OCI-LY3 (cell line): ENCODE results near the gene ZKSCAN3.

Source experiments
- H2AFZ ChIP-seq: fragments of 200-600, 300-600 bp; shearing (Covaris generic); 2 replicates; pipeline ENCODE4 v1.6.0; 2014; ENCODE audit warnings: antibody characterized with exemption, low read depth, low read length
- H3K27ac ChIP-seq: fragments of 200-600, 300-600 bp; sonication (generic); 2 replicates; pipeline ENCODE4 v1.5.1; 2014; ENCODE audit warnings: mild to moderate bottlenecking, low read length, moderate library complexity, mixed read lengths
- H3K27me3 ChIP-seq: fragments of 200-600, 300-600 bp; sonication (generic); 2 replicates; pipeline ENCODE4 v1.6.1; 2014; ENCODE audit warnings: low read depth, low read length, mixed read lengths
- H3K36me3 ChIP-seq: fragments of 200-600, 300-600 bp; sonication (generic); replicated peaks from 2 replicates; pipeline ENCODE3; 2014; ENCODE audit warnings: low read depth, low read length, mixed read lengths
- H3K4me1 ChIP-seq: fragments of 300-600, 200-600 bp; sonication (generic); 2 replicates; pipeline ENCODE4 v1.6.1; 2014; ENCODE audit warnings: low read length, mixed read lengths
- H3K4me2 ChIP-seq: fragments of 200-600, 300-600 bp; sonication (generic); 2 replicates; pipeline ENCODE4 v1.6.1; 2014; ENCODE audit warnings: low read length, mixed read lengths
- H3K4me3 ChIP-seq: fragments of 300-600, 200-600 bp; sonication (generic); 2 replicates; pipeline ENCODE4 v1.5.1; 2014; ENCODE audit warnings: antibody characterized with exemption, mild to moderate bottlenecking, low read length, moderate library complexity
- H3K79me2 ChIP-seq: fragments of 300-600, 200-600 bp; shearing (Covaris generic); 2 replicates; pipeline ENCODE4 v1.6.1; 2014; ENCODE audit warnings: mild to moderate bottlenecking, low read length, mixed read lengths
- H3K9ac ChIP-seq: fragments of 300-600, 200-600 bp; shearing (Covaris generic); 2 replicates; pipeline ENCODE4 v1.6.0; 2014; ENCODE audit warnings: mild to moderate bottlenecking, low read length, moderate library complexity
- H3K9me3 ChIP-seq: fragments of 200-600, 300-600 bp; shearing (Covaris generic); 2 replicates; pipeline ENCODE4 v1.6.1; 2014; ENCODE audit warnings: low read length, mixed read lengths; ENCODE audit not compliant: insufficient read depth
- H4K20me1 ChIP-seq: fragments of 200-600, 300-600 bp; sonication (generic); 2 replicates; pipeline ENCODE4 v1.6.1; 2016; ENCODE audit warnings: low read length, mixed read lengths; ENCODE audit not compliant: insufficient read depth
- CTCF ChIP-seq: fragments of 200-600, 300-600 bp; sonication (generic); IDR thresholded peaks from 2 replicates; pipeline ENCODE4 v1.5.1; 2014; ENCODE audit warnings: antibody characterized with exemption, low read length, low read depth
- EZH2phosphoT487 ChIP-seq: fragments of 200-600 bp; shearing (Covaris generic); IDR thresholded peaks from 2 replicates; pipeline ENCODE4 v1.6.1; 2018; ENCODE audit warnings: antibody characterized with exemption, mixed run types, low read depth

Gene ZKSCAN3

GRCh38 chr6:28384143-28384533, 34.4 kb downstream of the ZKSCAN3 start:
- no peak overlapping the region for H2AFZ ChIP-seq

GRCh38 chr6:28390688-28391087, 40.9 kb downstream of the ZKSCAN3 start:
- Histone ChIP-seq H2AFZ (no peak overlapping the region), H3K4me3 (no peak overlapping the region), H3K27ac (no peak overlapping the region), H3K4me1 (no peaks in the 10 kb centered on the region), H3K9me3 (no peaks in the 10 kb centered on the region), H3K9ac (no peak overlapping the region), H3K27me3 (no peaks in the 10 kb centered on the region), H3K4me2 (no peak overlapping the region), H3K79me2 (peaks cover 61% of the 10 kb centered on the region), H3K36me3 (peaks cover 50% of the 10 kb centered on the region), H4K20me1 (peaks cover 24% of the 10 kb centered on the region)
- no peak for TF ChIP-seq CTCF
- TF ChIP-seq EZH2phosphoT487 = no peak

More at GRCh38 chr6:28384143-28384533, 34.4 kb downstream of the ZKSCAN3 start:
- H3K9ac ChIP-seq = no peak overlapping the region
- H3K4me3 ChIP-seq = no peak overlapping the region
- no peak overlapping the region for H3K27ac ChIP-seq
- H3K36me3 ChIP-seq = peaks cover 50% of the 10 kb centered on the region
- peaks cover 13% of the 10 kb centered on the region for H4K20me1 ChIP-seq
- H3K9me3 ChIP-seq = no peaks in the 10 kb centered on the region
- TF ChIP-seq CTCF (no peak), EZH2phosphoT487 (no peak)
- no peak overlapping the region for H3K4me2 ChIP-seq
- no peaks in the 10 kb centered on the region for H3K27me3 ChIP-seq
- H3K79me2 ChIP-seq = peaks cover 26% of the 10 kb centered on the region
- H3K4me1 ChIP-seq = peaks cover 16% of the 10 kb centered on the region

- peaks cover 20% of the 10 kb centered on the region for H4K20me1 ChIP-seq
- H3K27me3 ChIP-seq = no peaks in the 10 kb centered on the region
- no peak overlapping the region for H3K4me2 ChIP-seq
- no peaks in the 10 kb centered on the region for H3K9me3 ChIP-seq
- peaks cover 56% of the 10 kb centered on the region for H3K36me3 ChIP-seq
- no peak overlapping the region for H2AFZ ChIP-seq
- H3K9ac ChIP-seq = no peak overlapping the region
- H3K79me2 ChIP-seq = peaks cover 83% of the 10 kb centered on the region
- H3K27ac ChIP-seq = no peak overlapping the region
- TF ChIP-seq CTCF = peak; percentile 33
- TF ChIP-seq EZH2phosphoT487 = no peak
- H3K4me3 ChIP-seq = no peak overlapping the region
- H3K4me1 ChIP-seq = peaks cover 16% of the 10 kb centered on the region
These were observed 44.3 kb downstream of the ZKSCAN3 start for GRCh38 chr6:28393912-28394662.

- Histone ChIP-seq H3K9me3 (no peaks in the 10 kb centered on the region), H3K4me2 (no peak overlapping the region), H3K4me3 (no peak overlapping the region), H2AFZ (no peak overlapping the region), H3K4me1 (peaks cover 22% of the 10 kb centered on the region), H4K20me1 (peaks cover 17% of the 10 kb centered on the region), H3K79me2 (peaks cover 70% of the 10 kb centered on the region), H3K27me3 (no peaks in the 10 kb centered on the region), H3K9ac (no peak overlapping the region), H3K36me3 (peaks cover 38% of the 10 kb centered on the region), H3K27ac (no peak overlapping the region)
- no peak for TF ChIP-seq EZH2phosphoT487
- TF ChIP-seq CTCF = no peak
These were observed 46.2 kb downstream of the ZKSCAN3 start for GRCh38 chr6:28395918-28396317.
